Astrocyte of the spinal cord (primary cell): ENCODE measurements around the gene ERC1.

Experiments
- DNase-seq: peaks from one replicate; pipeline ENCODE4 v3.0.0; 2011; ENCODE audit warnings: low read depth, low spot score
- H3K4me3 ChIP-seq: 2 replicates; pipeline ENCODE4 v1.5.1; 2011; ENCODE audit warnings: low read depth, mild to moderate bottlenecking, low read length, moderate library complexity
- CTCF ChIP-seq: IDR thresholded peaks from 2 replicates; pipeline ENCODE4 v1.5.1; 2012; ENCODE audit warnings: low read depth, mild to moderate bottlenecking, low read length, inconsistent platforms
- in situ Hi-C: cut with HindIII; loops from 2 replicates; pipeline ENCODE4 v1.10.0; 2017; ENCODE audit warnings: low sequenced_read_pairs

Gene ERC1

GRCh38 chr12:1078002-1078401 is 87.0 kb downstream of the ERC1 start:
- in situ Hi-C loops, result no loop called here
- TF ChIP-seq CTCF, result no peak

GRCh38 chr12:1080520-1081223 is 89.6 kb downstream of the ERC1 start:
- in situ Hi-C loops, result no loop called here
- DNase-seq, result no peak
- no peak for TF ChIP-seq CTCF
- no peak overlapping the region for H3K4me3 ChIP-seq

More at GRCh38 chr12:1078002-1078401, 87.0 kb downstream of the ERC1 start:
- DNase-seq, result no peak
- no peak overlapping the region for H3K4me3 ChIP-seq

GRCh38 chr12:1083151-1083888 is 92.3 kb downstream of the ERC1 start:
- peak; percentile 50 for DNase-seq
- no peak for TF ChIP-seq CTCF
- H3K4me3 ChIP-seq, result peak overlapping the region; percentile 6
- in situ Hi-C loops, result no loop called here

- H3K4me3 ChIP-seq, result no peak overlapping the region
- in situ Hi-C loops, result no loop called here
- no peak for TF ChIP-seq CTCF
- peak; percentile 76 for DNase-seq
Observed at GRCh38 chr12:1083889-1084262, 92.9 kb downstream of the ERC1 start.

- H3K4me3 ChIP-seq, result no peak overlapping the region
- no peak for DNase-seq
- TF ChIP-seq CTCF, result no peak
- in situ Hi-C loops, result no loop called here
Observed at GRCh38 chr12:1091350-1091749, 100.3 kb downstream of the ERC1 start.

GRCh38 chr12:1093166-1093751 is 102.2 kb downstream of the ERC1 start:
- in situ Hi-C loops, result no loop called here
- peak; percentile 76 for TF ChIP-seq CTCF
- DNase-seq, result peak; percentile 69
- no peak overlapping the region for H3K4me3 ChIP-seq
